Pancreas (tissue), 10 donors: ENCODE measurements around the gene ZCCHC14. TPM values are rescaled to one million over a fixed set of nuclear protein-coding genes. Genes with fewer than 3 reads are reported as not detected.
A peak's percentile ranks its signal among the peaks of the same experiment; 100 is the strongest.

Experiments
- ATAC-seq, 4 donors: fragments of 200-7000 bp; cut with Tn5 transposase; one replicate each; pipeline versions ENCODE4 v1.8.0 to v1.9.1; 2020; ENCODE audit warnings: mild to moderate bottlenecking in 4 of 4, moderate library complexity in 4 of 4
- DNase-seq, 6 donors: peaks; one replicate each; pipeline ENCODE4 v3.0.0-alpha.2; 2020
- FAIRE-seq: peaks from 2 replicates; lab custom pipeline; 2012; peaks lifted over from hg19 to GRCh38; lab: Jason Lieb, UNC
- H3K27ac ChIP-seq, 4 donors: fragments of 200-600 bp; sonication (generic); 1 replicate in 3 of 4; 2 replicates in 1 of 4; pipeline versions ENCODE4 v1.5.0 to v1.8.0; 2020
- H3K27me3 ChIP-seq, 4 donors: fragments of 200-600 bp; one replicate each; pipeline ENCODE4 v1.8.0; 2021
- H3K36me3 ChIP-seq, 3 donors: fragments of 200-600 bp; sonication (generic) in 1 of 3; one replicate each; pipeline versions ENCODE4 v1.5.0 to v1.8.0; 2020 to 2021
- H3K4me1 ChIP-seq, 3 donors: fragments of 200-600 bp; one replicate each; pipeline ENCODE4 v1.8.0; 2021
- H3K4me3 ChIP-seq, 4 donors: fragments of 200-600 bp; sonication (generic) in 2 of 4; one replicate each; pipeline versions ENCODE4 v1.5.0 to v1.8.0; 2020 to 2021
- H3K9me3 ChIP-seq, 4 donors: fragments of 200-600 bp; one replicate each; pipeline ENCODE4 v1.8.0; 2021
- CTCF ChIP-seq, 4 donors: fragments of 200-600 bp; sonication (generic) in 3 of 4; IDR thresholded peaks; one replicate each; pipeline versions ENCODE4 v1.5.0 to v1.8.0; 2021; ENCODE audit warnings: antibody characterized with exemption in 4 of 4
- WGBS, 2 donors: extraction: QIAGEN DNeasy Blood & Tissue Kit; methylation state at CpG; one replicate each; pipeline ENCODE4 v1.1.7; 2013; 5-methylcytosine and 5-hydroxymethylcytosine counted together
- intact Hi-C, 3 donors: fragments of 100-400 bp; cut with DNase I; formaldehyde crosslinking; loops; one replicate each; pipeline versions ENCODE4 v1.11.1 to v1.14.2; 2022
- polyA plus RNA-seq, 2 donors: library from polyadenylated mRNA; stranded (reverse); fragments of 200-250 nt; gene quantifications; one replicate each; pipeline ENCODE4 v1.2.3, GENCODE V29; 2013
- total RNA-seq, 6 donors: library from RNA; stranded (reverse); fragmentation: NEBNext Ultra II Directional in 4 of 6; extraction: Animal tissue kit (Norgen Biotek cat#: 25700) in 4 of 6; gene quantifications; one replicate each; pipeline versions ENCODE4 v1.2.1 to v1.2.4, GENCODE V29; 2021 to 2023
- donor health status: healthy with polysubstance abuse.
- donor health status: DM: no; HTN: no; CAD: no; lungs with moderate emphysema.
- donor health status: DM: no; HTN: no; CAD: no.
- donor health status: control.
- donor health status: control.
- donor health status: Bipolar disorder and iron deficiency.
- donor health status: DM: yes; HTN: yes; CAD: no.
- donor health status: DM: no; HTN: no; CAD: no.
- donor health status: DM: no; HTN: no; CAD: no.
- donor health status: DM: yes; HTN: yes; CAD: no.

ZCCHC14 gene
- total and polyA plus RNA-seq, 8 donors = 10.7 to 20.0 (median 12.8) TPM

- ATAC-seq = peak in 3 of 4 donors; percentile 39 to 57 (median 44)
- H3K4me1 ChIP-seq = no peaks in the 10 kb centered on the region
Observed at GRCh38 chr16:87435372-87436224, 57.2 kb downstream of the ZCCHC14 start.

GRCh38 chr16:87434146-87434667 lies 58.6 kb downstream of the ZCCHC14 start:
- no peak overlapping the region for H3K27ac ChIP-seq
- 95% methylated on average over 22 of the region's 22 CpGs for WGBS, 2 donors

More at GRCh38 chr16:87435372-87436224, 57.2 kb downstream of the ZCCHC14 start:
- FAIRE-seq (no peak), DNase-seq (no peak)
- intact Hi-C loops = no loop called here
- TF ChIP-seq CTCF (IDR thresholded peaks at IDR 0.05) = no peak
- H3K4me3 ChIP-seq = no peak overlapping the region
- 85 to 87% methylated on average over 23 of the region's 23 CpGs for WGBS, 2 donors
- no peaks in the 10 kb centered on the region for H3K9me3 ChIP-seq
- peaks cover 0 to 9% (median 0%) of the 10 kb centered on the region in 3 donors for H3K36me3 ChIP-seq
- no peaks in the 10 kb centered on the region for H3K27me3 ChIP-seq
- H3K27ac ChIP-seq = no peak overlapping the region

GRCh38 chr16:87432330-87432915 lies 60.4 kb downstream of the ZCCHC14 start:
- Histone ChIP-seq H3K27me3 (no peaks in the 10 kb centered on the region), H3K4me3 (no peak overlapping the region), H3K9me3 (no peaks in the 10 kb centered on the region), H3K36me3 (peaks cover 0 to 9% (median 0%) of the 10 kb centered on the region in 3 donors), H3K27ac (no peak overlapping the region), H3K4me1 (no peaks in the 10 kb centered on the region)
- 89 to 90% methylated on average over 15 of the region's 15 CpGs for WGBS, 2 donors
- ATAC-seq = no peak
- no peak for FAIRE-seq
- DNase-seq = no peak
- no peak for TF ChIP-seq CTCF (IDR thresholded peaks at IDR 0.05)
- intact Hi-C loops = no loop called here

More at GRCh38 chr16:87434146-87434667, 58.6 kb downstream of the ZCCHC14 start:
- no peak for FAIRE-seq
- no peaks in the 10 kb centered on the region for H3K4me1 ChIP-seq
- intact Hi-C loops = no loop called here
- no peak for ATAC-seq
- peaks cover 0 to 9% (median 0%) of the 10 kb centered on the region in 3 donors for H3K36me3 ChIP-seq
- DNase-seq = no peak
- H3K4me3 ChIP-seq = no peak overlapping the region
- no peaks in the 10 kb centered on the region for H3K27me3 ChIP-seq
- TF ChIP-seq CTCF (IDR thresholded peaks at IDR 0.05) = no peak
- H3K9me3 ChIP-seq = no peaks in the 10 kb centered on the region

GRCh38 chr16:87431926-87432325 lies 60.9 kb downstream of the ZCCHC14 start:
- no peaks in the 10 kb centered on the region for H3K4me1 ChIP-seq
- no peak overlapping the region for H3K4me3 ChIP-seq
- DNase-seq (no peak), FAIRE-seq (no peak), ATAC-seq (peak in 2 of 4 donors; percentile 39 to 65)
- H3K36me3 ChIP-seq = peaks cover 0 to 9% (median 0%) of the 10 kb centered on the region in 3 donors
- intact Hi-C loops = no loop called here
- no peak overlapping the region for H3K27ac ChIP-seq
- no peak for TF ChIP-seq CTCF (IDR thresholded peaks at IDR 0.05)
- H3K9me3 ChIP-seq = no peaks in the 10 kb centered on the region
- WGBS, 2 donors = 78 to 88% methylated on average over 7 of the region's 7 CpGs
- no peaks in the 10 kb centered on the region for H3K27me3 ChIP-seq
